K562 (cell line): ENCODE data around the gene IQCN. TPM values are rescaled to one million over a fixed set of nuclear protein-coding genes. Genes with fewer than 3 reads are reported as not detected.

ENCODE experiments used
- BCOR ChIP-seq: fragments of 450-650 bp; IDR thresholded peaks from 2 replicates; pipeline ENCODE4 v1.6.1; 2016
- CHD2 ChIP-seq: IDR thresholded peaks from 2 replicates; pipeline ENCODE4 v1.6.1; 2011; ENCODE audit warnings: low read depth, low read length
- FOXK2 ChIP-seq, 2 experiments: fragments of 450-650 bp; IDR thresholded peaks in 1 of 2; conservative IDR thresholded peaks in 1 of 2; 2 replicates each; pipeline ENCODE4 v1.6.1; 2016; ENCODE audit warnings: low read depth in 2 of 2, mild to moderate bottlenecking in 1 of 2
- KDM1A ChIP-seq, 2 experiments: fragments of 450-650 bp; IDR thresholded peaks; 2 replicates each; pipeline ENCODE4 v1.6.1; 2016; ENCODE audit warnings: mild to moderate bottlenecking in 2 of 2
- SAFB ChIP-seq: fragments of 200-400 bp; formaldehyde crosslinking; IDR thresholded peaks from 2 replicates; pipeline ENCODE4 v1.6.1; 2017; ENCODE audit warnings: low read depth, low read length, borderline replicate concordance
- SFPQ ChIP-seq: fragments of 200-400 bp; formaldehyde crosslinking; IDR thresholded peaks from 2 replicates; pipeline ENCODE4 v1.6.1; 2017; ENCODE audit warnings: mild to moderate bottlenecking, low read depth, low read length, moderate library complexity
- SIN3A ChIP-seq, 2 experiments: fragments of 150-350 bp in 1 of 2; IDR thresholded peaks; 2 replicates each; pipeline ENCODE4 v1.6.1; 2011 to 2016; ENCODE audit warnings: borderline replicate concordance in 2 of 2, low read depth in 2 of 2, low read length in 2 of 2, mild to moderate bottlenecking in 2 of 2, moderate library complexity in 2 of 2; ENCODE audit not compliant: control insufficient read depth in 1 of 2
- TSHZ1 ChIP-seq: fragments of 250-450 bp; sonication (Bioruptor Pico); IDR thresholded peaks from 2 replicates; pipeline ENCODE4 v1.4.0; 2020; ENCODE audit warnings: mild to moderate bottlenecking, moderate library complexity
- ZBED1 ChIP-seq: IDR thresholded peaks from 2 replicates; pipeline ENCODE4 v1.6.1; 2014
- ZNF766 ChIP-seq: fragments of 200-800 bp; sonication (Bioruptor generic); conservative IDR thresholded peaks from 2 replicates; pipeline ENCODE4 v1.6.1; 2016; ENCODE audit warnings: missing genetic modification characterization, missing compliant biosample characterization
- polyA plus RNA-seq, 8 experiments: library from polyadenylated mRNA; depleted of rRNA in 4 of 8; stranded (reverse) in 5 of 8; unstranded in 3 of 8; fragments of >200 nt; fragmentation: Nextera tagmentation in 2 of 8; fragmentation: Illumina TruSeq in 1 of 8; extraction: Ambion mirVana in 2 of 8; extraction: Trizol in 1 of 8; gene quantifications; 2 replicates each; pipeline versions ENCODE4 v1.2.1 to v1.2.3, GENCODE V29; 2011 to 2014; ENCODE audit warnings: inconsistent platforms in 1 of 8, missing spikeins in 1 of 8
- total RNA-seq, 7 experiments: library from RNA; depleted of rRNA in 6 of 7; stranded (reverse); fragments of >200 nt in 6 of 7; fragmentation: Illumina TruSeq in 2 of 7; extraction: Trizol in 2 of 7; gene quantifications; 2 replicates each; pipeline versions ENCODE4 v1.2.1 to v1.2.3, GENCODE V29; 2011 to 2021; ENCODE audit warnings: low replicate concordance in 1 of 7
- TF ChIP-seq, protein P1 (sequence below): sonication (generic); formaldehyde crosslinking; IDR thresholded peaks from 2 replicates; pipeline ENCODE4 v1.8.0; 2023; ENCODE audit warnings: mild to moderate bottlenecking, missing genetic modification reagents
- TF ChIP-seq, protein P2 (sequence below), 3 experiments: fragments of 200-800 bp in 1 of 3; fragments of 250-450 bp in 1 of 3; fragments of 450-650 bp in 1 of 3; sonication (Bioruptor Pico) in 1 of 3; sonication (Bioruptor generic) in 1 of 3; formaldehyde crosslinking in 1 of 3; IDR thresholded peaks; 2 replicates each; pipeline versions ENCODE4 v1.6.1 to v1.8.0; 2016 to 2022; ENCODE audit warnings: mild to moderate bottlenecking in 2 of 3, missing genetic modification characterization in 2 of 3, missing compliant biosample characterization in 1 of 3, moderate library complexity in 1 of 3

The IQCN gene
- total and polyA plus RNA-seq, 9 of the 15 experiments (the other 6 are each of a cell fraction or from before 2014, with no cell fraction given), result 0.01 to 0.07 (median 0.04) TPM; not detected in 3

DNA sequence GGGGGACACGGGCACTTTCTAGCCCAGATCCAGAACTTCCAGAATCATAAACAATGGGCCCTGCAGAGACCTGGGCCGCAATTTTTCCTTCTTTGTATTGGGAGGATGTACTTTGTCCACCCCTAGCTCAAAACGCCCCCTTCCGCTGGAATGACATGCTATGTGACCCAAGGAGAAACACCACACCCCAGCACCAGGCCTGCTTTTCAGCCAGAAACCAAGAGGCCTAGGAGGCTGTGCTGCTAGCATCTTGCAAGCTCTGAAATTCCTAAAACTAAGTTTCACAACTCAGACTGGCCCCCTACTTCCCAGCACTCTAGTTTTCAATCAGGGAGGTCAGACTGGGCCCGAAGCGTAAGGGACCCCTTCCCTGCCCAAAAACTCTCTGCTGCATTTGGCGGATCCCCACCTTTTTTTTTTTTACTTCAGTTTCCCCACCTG is 48.1 kb upstream of the IQCN start (continued):
- TF ChIP-seq, protein P1, sequence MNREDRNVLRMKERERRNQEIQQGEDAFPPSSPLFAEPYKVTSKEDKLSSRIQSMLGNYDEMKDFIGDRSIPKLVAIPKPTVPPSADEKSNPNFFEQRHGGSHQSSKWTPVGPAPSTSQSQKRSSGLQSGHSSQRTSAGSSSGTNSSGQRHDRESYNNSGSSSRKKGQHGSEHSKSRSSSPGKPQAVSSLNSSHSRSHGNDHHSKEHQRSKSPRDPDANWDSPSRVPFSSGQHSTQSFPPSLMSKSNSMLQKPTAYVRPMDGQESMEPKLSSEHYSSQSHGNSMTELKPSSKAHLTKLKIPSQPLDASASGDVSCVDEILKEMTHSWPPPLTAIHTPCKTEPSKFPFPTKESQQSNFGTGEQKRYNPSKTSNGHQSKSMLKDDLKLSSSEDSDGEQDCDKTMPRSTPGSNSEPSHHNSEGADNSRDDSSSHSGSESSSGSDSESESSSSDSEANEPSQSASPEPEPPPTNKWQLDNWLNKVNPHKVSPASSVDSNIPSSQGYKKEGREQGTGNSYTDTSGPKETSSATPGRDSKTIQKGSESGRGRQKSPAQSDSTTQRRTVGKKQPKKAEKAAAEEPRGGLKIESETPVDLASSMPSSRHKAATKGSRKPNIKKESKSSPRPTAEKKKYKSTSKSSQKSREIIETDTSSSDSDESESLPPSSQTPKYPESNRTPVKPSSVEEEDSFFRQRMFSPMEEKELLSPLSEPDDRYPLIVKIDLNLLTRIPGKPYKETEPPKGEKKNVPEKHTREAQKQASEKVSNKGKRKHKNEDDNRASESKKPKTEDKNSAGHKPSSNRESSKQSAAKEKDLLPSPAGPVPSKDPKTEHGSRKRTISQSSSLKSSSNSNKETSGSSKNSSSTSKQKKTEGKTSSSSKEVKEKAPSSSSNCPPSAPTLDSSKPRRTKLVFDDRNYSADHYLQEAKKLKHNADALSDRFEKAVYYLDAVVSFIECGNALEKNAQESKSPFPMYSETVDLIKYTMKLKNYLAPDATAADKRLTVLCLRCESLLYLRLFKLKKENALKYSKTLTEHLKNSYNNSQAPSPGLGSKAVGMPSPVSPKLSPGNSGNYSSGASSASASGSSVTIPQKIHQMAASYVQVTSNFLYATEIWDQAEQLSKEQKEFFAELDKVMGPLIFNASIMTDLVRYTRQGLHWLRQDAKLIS (CRISPR knock-in tag), result 0 out of 2 replicates have a peak, but pooled peaks have one; percentile 40
- no peak for TF ChIP-seq TSHZ1 (CRISPR knock-in tag)
- TF ChIP-seq SFPQ, result no peak
- peak in 1 of 2 experiments; percentile 76; a peak in 1 of 4 replicates for TF ChIP-seq SIN3A (IDR thresholded peaks at IDR 0.05; ENCODE audit: borderline replicate concordance in 2 of 2, control insufficient read depth in 1 of 2, low read depth in 2 of 2, low read length in 2 of 2)
- 0 out of 2 replicates have a peak, but pooled peaks have one; percentile 17 for TF ChIP-seq ZNF766 (CRISPR knock-in tag)
- TF ChIP-seq ZBED1, result 0 out of 2 replicates have a peak, but pooled peaks have one; percentile 15
- peak; percentile 38 to 54; a peak in 2 of 4 replicates for TF ChIP-seq FOXK2 (conservative IDR thresholded peaks at IDR 0.05 in 1 of 2, IDR thresholded peaks at IDR 0.05 in 1 of 2; ENCODE audit: low read depth in 2 of 2)
- TF ChIP-seq, protein P2, sequence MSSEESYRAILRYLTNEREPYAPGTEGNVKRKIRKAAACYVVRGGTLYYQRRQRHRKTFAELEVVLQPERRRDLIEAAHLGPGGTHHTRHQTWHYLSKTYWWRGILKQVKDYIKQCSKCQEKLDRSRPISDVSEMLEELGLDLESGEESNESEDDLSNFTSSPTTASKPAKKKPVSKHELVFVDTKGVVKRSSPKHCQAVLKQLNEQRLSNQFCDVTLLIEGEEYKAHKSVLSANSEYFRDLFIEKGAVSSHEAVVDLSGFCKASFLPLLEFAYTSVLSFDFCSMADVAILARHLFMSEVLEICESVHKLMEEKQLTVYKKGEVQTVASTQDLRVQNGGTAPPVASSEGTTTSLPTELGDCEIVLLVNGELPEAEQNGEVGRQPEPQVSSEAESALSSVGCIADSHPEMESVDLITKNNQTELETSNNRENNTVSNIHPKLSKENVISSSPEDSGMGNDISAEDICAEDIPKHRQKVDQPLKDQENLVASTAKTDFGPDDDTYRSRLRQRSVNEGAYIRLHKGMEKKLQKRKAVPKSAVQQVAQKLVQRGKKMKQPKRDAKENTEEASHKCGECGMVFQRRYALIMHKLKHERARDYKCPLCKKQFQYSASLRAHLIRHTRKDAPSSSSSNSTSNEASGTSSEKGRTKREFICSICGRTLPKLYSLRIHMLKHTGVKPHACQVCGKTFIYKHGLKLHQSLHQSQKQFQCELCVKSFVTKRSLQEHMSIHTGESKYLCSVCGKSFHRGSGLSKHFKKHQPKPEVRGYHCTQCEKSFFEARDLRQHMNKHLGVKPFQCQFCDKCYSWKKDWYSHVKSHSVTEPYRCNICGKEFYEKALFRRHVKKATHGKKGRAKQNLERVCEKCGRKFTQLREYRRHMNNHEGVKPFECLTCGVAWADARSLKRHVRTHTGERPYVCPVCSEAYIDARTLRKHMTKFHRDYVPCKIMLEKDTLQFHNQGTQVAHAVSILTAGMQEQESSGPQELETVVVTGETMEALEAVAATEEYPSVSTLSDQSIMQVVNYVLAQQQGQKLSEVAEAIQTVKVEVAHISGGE (CRISPR knock-in tag; IDR thresholded peaks at IDR 0.05), result no peak
- peak; percentile 48; the same call in 1 of the 2 replicates for TF ChIP-seq BCOR
- no peak for TF ChIP-seq SAFB
- TF ChIP-seq KDM1A (IDR thresholded peaks at IDR 0.05), result peak in 1 of 2 experiments; percentile 28; a peak in 2 of 4 replicates
- TF ChIP-seq CHD2, result 0 out of 2 replicates have a peak, but pooled peaks have one; percentile 3
